Lower leg skin (tissue), 3 donors: ENCODE results near the gene CPA1.

Source experiments
- POLR2A ChIP-seq, 2 donors: fragments of 450-650 bp; IDR thresholded peaks; one replicate each; pipeline ENCODE4 v1.6.1; 2016 to 2017; ENCODE audit warnings: antibody characterized with exemption in 2 of 2, mild to moderate bottlenecking in 1 of 2, moderate library complexity in 1 of 2
- TF ChIP-seq, protein P1 (sequence below), 3 donors: fragments of 450-650 bp; IDR thresholded peaks; one replicate each; pipeline ENCODE4 v1.5.1; 2016; ENCODE audit warnings: antibody characterized with exemption in 3 of 3, mild to moderate bottlenecking in 3 of 3, moderate library complexity in 2 of 3

DNA sequence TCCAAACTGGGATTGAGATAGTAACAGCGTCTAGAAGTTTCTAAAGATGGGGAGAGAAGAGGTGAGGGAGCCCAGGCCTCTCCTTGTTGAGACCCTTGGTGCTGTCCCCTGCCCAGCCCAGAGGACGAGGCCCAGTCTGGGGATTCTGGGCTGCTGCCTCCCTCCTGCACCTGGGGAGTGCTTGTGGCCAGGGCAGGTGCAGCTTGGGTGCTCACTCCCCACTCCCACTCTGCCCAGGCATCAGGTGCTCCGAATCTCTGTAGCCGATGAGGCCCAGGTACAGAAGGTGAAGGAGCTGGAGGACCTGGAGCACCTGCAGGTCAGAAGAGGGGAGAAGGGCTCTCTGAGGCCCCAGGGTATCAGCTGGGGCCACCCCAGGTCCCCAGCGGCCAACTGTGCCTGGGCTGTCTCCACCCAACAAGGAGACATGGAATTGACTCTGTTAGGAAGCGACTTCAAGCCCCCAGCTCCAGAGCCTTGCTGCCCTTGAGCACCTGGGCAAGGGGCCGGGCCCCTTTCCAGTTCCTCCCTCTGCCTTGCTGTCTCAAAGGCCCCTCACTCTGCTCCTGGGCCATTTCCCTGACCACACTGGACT is 664 bp downstream of the CPA1 start:
- TF ChIP-seq, protein P1, sequence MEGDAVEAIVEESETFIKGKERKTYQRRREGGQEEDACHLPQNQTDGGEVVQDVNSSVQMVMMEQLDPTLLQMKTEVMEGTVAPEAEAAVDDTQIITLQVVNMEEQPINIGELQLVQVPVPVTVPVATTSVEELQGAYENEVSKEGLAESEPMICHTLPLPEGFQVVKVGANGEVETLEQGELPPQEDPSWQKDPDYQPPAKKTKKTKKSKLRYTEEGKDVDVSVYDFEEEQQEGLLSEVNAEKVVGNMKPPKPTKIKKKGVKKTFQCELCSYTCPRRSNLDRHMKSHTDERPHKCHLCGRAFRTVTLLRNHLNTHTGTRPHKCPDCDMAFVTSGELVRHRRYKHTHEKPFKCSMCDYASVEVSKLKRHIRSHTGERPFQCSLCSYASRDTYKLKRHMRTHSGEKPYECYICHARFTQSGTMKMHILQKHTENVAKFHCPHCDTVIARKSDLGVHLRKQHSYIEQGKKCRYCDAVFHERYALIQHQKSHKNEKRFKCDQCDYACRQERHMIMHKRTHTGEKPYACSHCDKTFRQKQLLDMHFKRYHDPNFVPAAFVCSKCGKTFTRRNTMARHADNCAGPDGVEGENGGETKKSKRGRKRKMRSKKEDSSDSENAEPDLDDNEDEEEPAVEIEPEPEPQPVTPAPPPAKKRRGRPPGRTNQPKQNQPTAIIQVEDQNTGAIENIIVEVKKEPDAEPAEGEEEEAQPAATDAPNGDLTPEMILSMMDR (IDR thresholded peaks at IDR 0.05), result no peak
- no peak for TF ChIP-seq POLR2A (IDR thresholded peaks at IDR 0.05)
